Effector memory CD4-positive, alpha-beta T cell (primary cell): ENCODE measurements around the gene APLP1.

Experiments used
- DNase-seq, 3 donors: peaks; one replicate each; pipeline ENCODE4 v3.0.0-alpha.2; 2020
- H3K27ac ChIP-seq: 2 replicates; pipeline ENCODE4 v1.7.0; 2013; ENCODE audit warnings: mild to moderate bottlenecking, low read length, moderate library complexity; ENCODE audit not compliant: insufficient read depth, poor library complexity, severe bottlenecking
- H3K27me3 ChIP-seq: replicated peaks from 2 replicates; pipeline ENCODE4 v1.7.0; 2013; ENCODE audit warnings: mild to moderate bottlenecking, low read length; ENCODE audit not compliant: insufficient read depth, control insufficient read depth, poor library complexity, severe bottlenecking
- H3K36me3 ChIP-seq: 2 replicates; pipeline ENCODE4 v1.7.0; 2013; ENCODE audit warnings: mild to moderate bottlenecking, low read length, moderate library complexity; ENCODE audit not compliant: control insufficient read depth, insufficient read depth
- H3K4me1 ChIP-seq: 2 replicates; pipeline ENCODE4 v1.7.0; 2013; ENCODE audit warnings: low read length, mild to moderate bottlenecking; ENCODE audit not compliant: control insufficient read depth, insufficient read depth, poor library complexity, severe bottlenecking
- H3K4me3 ChIP-seq: 2 replicates; pipeline ENCODE4 v1.7.0; 2013; ENCODE audit warnings: low read length, low read depth, mild to moderate bottlenecking; ENCODE audit not compliant: insufficient read depth, poor library complexity, severe bottlenecking
- H3K9me3 ChIP-seq: 2 replicates; pipeline ENCODE4 v1.7.0; 2013; ENCODE audit warnings: mild to moderate bottlenecking, low read length, moderate library complexity; ENCODE audit not compliant: control insufficient read depth

The APLP1 gene

DNA sequence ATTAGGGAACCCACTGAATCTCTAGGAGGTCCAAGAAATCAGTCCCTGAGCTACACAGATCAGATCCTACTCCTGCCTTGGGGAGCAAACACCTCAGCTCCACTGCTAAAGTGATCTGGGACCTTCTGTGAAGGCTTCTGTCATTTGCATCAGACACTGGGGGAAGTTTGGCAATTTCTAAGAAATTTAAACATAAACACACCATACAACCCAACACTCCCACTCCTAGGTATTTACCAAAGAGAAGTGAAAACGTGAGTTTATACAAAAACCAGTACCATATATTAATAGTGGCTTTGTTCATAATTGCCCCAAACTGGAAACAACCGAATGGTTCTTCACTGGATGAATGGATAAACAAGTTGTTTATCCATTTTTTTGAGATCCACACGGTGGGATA, 47.1 kb downstream of the APLP1 start:
- DNase-seq, result no peak
- Histone ChIP-seq H3K9me3 (no peaks in the 10 kb centered on the region), H3K4me1 (no peaks in the 10 kb centered on the region), H3K27me3 (no peaks in the 10 kb centered on the region), H3K4me3 (no peak overlapping the region), H3K36me3 (no peaks in the 10 kb centered on the region), H3K27ac (no peak overlapping the region)

DNA sequence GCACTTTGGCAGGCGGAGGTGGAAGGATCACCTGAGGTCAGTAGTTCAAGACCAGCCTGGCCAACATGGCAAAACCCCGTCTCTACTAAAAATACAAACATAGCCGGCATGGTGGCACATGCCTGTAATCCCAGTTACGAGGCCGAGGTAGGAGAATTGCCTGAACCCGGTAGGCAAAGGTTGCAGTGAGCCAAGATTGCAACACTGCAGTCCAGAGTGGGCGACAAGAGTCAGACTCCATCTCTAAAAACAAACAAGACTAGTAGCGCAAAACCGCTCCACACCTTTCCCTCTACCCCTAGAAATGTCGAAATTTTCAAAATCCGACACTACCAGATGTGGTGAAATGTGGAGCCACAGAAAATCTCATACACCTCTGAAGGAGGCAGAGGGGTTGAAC, 50.9 kb downstream of the APLP1 start:
- H3K27me3 ChIP-seq, result no peaks in the 10 kb centered on the region
- no peaks in the 10 kb centered on the region for H3K36me3 ChIP-seq
- H3K9me3 ChIP-seq, result no peaks in the 10 kb centered on the region
- DNase-seq, result no peak
- no peaks in the 10 kb centered on the region for H3K4me1 ChIP-seq
- no peak overlapping the region for H3K4me3 ChIP-seq
- no peak overlapping the region for H3K27ac ChIP-seq

DNA sequence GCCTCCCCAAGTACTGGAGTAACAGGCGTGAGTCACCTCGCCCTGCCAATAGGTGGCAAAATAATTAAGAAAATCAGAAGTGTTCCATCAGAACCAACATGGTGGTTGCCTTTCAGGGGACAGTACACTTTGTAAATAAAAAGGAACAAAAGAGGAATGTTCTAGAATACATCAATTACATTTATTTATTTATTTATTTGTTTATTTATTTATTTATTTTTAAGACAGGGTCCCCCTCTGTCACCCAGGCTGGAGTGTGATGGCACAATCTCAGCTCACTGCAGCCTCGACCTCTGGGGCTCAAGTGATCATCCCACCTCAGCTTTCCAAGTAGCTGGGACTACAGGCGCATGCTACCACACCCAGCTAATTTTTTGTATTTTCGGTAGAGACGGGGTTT, 52.6 kb downstream of the APLP1 start:
- Histone ChIP-seq H3K9me3 (no peaks in the 10 kb centered on the region), H3K36me3 (no peaks in the 10 kb centered on the region), H3K27ac (no peak overlapping the region), H3K4me3 (no peak overlapping the region), H3K27me3 (no peaks in the 10 kb centered on the region), H3K4me1 (no peaks in the 10 kb centered on the region)
- no peak for DNase-seq

DNA sequence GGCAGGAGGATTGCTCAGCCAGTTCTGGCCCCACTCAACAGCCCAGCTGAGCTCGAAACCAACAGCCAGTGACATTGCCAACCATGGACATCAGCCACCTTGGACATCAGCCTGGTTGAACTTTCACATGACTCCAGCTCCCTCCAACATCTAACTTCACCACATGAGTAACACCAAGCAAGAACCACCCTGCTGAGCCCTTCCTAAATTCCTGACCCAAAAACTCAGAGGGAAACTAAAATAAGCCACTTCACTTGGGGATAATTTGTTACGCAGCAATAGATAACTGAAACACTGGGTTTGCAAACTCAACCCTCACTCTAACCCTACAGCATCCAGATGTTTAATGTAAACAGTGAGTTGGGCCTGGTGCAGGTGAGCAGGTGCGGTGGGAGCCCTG, 57.1 kb downstream of the APLP1 start:
- Histone ChIP-seq H3K9me3 (no peaks in the 10 kb centered on the region), H3K27me3 (no peaks in the 10 kb centered on the region), H3K36me3 (no peaks in the 10 kb centered on the region), H3K27ac (no peak overlapping the region), H3K4me3 (no peak overlapping the region), H3K4me1 (peaks cover 11% of the 10 kb centered on the region)
- no peak for DNase-seq

DNA sequence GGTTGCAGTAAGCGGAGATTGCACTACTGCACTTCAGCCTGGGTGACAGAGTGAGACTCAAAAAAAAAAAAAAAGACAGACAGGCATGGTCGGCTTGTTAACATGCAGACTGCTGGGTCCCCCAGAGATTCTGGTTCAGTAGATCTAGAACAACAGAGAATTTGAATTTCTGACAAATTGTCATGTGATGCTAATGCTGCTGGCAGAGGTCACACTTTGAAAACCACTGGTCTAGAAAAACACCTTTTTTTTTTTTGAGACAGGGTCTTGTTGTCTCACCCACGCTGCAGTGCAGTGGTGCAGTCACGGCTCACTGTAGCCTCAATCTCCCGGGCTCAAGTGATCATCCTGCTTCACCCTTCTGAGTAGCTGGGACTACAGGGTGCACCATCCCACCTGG, 60.1 kb downstream of the APLP1 start:
- peaks cover 18% of the 10 kb centered on the region for H3K4me1 ChIP-seq
- no peak for DNase-seq
- H3K4me3 ChIP-seq, result no peak overlapping the region
- no peak overlapping the region for H3K27ac ChIP-seq
- H3K36me3 ChIP-seq, result no peaks in the 10 kb centered on the region
- no peaks in the 10 kb centered on the region for H3K9me3 ChIP-seq
- H3K27me3 ChIP-seq, result no peaks in the 10 kb centered on the region
